COLO829 (cell line): ENCODE data around the gene ANKRD11.
"Not testable (repeated sequence)": the region's sequence is repeated elsewhere in the genome, so short reads cannot be mapped to it uniquely, and the experiment has no call there.

ENCODE experiments used
- DNase-seq: peaks from one replicate; pipeline ENCODE4 v3.0.0; 2012; ENCODE audit warnings: low spot score

ANKRD11 gene

GRCh38 chr16:89280546-89281188, 209.7 kb downstream of the ANKRD11 start:
- no peak for DNase-seq

- no peak for DNase-seq
These were observed 210.5 kb downstream of the ANKRD11 start for GRCh38 chr16:89279666-89280481.

- no peak for DNase-seq
These were observed 211.7 kb downstream of the ANKRD11 start for GRCh38 chr16:89278441-89279240.

GRCh38 chr16:89277641-89278341, 212.6 kb downstream of the ANKRD11 start:
- DNase-seq, result no peak

DNA sequence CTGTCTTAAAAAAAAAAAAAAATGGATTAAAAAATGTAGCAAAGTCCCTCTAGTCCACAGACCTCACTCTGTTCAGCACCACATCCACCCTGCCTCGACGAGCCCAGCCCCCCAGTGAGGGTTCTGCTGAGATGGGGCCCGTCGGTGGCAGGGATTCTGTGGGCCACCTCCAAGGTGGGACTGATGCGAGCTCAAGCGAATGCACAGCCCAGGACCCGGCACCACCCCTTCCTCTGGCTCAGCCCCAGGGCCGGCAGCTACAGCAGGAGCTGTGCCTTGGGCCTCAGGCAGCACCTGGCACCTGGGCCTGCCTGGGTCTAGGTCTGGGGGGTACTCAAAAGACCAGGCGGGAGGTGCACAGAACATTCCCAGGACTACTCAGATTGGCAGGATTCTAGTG, 213.3 kb downstream of the ANKRD11 start:
- DNase-seq, result no peak

DNA sequence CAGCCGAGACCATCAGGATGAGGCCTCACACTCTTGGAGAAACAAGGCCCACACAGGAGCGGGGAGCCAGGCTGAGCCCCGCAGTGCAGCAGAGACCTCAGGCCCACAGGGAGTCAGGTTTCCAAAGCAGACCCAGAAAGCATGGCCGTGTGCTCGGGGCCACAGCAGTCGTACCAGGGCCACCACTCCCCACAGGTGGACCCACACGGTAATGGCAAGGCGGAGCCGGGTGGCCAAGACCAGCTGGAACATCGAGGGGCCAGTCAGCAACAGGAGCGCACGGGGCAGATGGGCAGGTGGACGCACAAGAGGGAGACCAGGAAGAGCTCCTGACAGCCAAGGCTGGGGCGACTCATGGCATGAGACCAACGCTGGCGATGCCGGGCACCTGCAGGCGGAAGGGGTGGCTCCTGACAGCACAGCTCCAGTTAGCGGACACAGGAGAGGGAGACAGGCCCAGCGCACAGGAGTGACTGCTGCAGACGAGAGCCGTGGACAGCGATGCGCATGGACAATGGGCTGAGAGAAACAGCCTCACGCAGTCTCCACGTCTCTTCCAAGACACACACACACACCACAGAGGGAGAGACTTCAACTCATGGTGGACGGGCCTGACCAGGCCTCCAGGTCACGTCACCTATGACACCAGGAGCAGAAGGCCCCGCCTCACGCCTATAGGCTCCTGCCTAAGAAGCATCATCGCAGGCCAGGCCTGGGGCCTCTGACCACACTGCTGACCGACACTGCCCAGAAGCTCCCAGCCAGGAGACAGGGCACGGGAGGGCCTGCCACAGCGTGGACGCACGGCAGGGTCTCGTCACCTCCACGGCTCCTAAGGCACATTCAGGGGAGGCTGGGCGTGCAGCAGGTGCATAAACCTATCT, 214.3 kb downstream of the ANKRD11 start:
- DNase-seq, result no peak

- DNase-seq, result no peak
These were observed 215.1 kb downstream of the ANKRD11 start for GRCh38 chr16:89275284-89275584.

- DNase-seq, result no peak
These were observed 215.6 kb downstream of the ANKRD11 start for GRCh38 chr16:89274561-89275283.

- DNase-seq, result no peak
These were observed 216.5 kb downstream of the ANKRD11 start for GRCh38 chr16:89273741-89274472.

GRCh38 chr16:89272631-89273030, 217.7 kb downstream of the ANKRD11 start:
- DNase-seq, result no peak

GRCh38 chr16:89270666-89271345, 219.6 kb downstream of the ANKRD11 start:
- no peak for DNase-seq

DNA sequence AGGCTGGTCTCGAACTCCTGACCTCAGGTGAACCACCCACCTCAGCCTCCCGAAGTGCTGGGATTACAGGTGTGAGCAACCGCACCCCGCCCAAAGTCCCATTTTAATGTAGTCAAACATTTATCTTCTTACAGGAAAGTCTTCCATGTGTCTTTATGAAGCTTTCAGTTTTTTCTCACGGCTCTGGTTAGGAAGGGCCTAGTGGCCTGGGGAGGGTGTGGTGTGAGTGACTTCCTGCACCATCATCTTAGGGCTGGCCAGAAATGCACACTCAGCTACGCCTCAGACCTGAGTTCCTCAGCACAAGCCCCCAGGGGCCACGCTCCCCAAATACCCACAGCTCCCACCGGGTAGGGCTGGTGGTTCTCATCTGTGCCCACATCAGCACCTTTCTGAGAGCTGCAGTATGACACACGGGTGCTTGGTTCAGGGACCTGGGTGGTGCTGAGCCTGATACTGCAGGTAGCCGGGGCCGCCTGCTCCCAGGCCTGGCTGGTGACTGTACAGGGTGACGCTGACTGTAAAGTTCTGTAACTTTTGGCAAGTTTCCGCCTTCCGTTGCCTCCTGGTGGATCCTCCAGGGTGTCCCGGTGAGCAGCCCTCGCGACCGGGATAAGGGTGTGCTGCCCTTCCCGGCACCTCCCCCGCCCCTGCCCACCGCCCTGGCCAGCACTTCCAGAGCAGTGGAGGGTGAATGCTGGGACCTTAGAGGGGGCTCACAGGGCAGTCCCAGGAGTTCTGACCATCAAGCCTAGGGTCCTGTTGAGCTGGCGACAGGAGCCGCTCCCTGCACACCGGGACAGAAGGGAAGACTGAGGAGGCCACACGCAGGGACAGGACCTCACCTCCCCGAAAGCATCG, 220.3 kb downstream of the ANKRD11 start:
- DNase-seq, result no peak

DNA sequence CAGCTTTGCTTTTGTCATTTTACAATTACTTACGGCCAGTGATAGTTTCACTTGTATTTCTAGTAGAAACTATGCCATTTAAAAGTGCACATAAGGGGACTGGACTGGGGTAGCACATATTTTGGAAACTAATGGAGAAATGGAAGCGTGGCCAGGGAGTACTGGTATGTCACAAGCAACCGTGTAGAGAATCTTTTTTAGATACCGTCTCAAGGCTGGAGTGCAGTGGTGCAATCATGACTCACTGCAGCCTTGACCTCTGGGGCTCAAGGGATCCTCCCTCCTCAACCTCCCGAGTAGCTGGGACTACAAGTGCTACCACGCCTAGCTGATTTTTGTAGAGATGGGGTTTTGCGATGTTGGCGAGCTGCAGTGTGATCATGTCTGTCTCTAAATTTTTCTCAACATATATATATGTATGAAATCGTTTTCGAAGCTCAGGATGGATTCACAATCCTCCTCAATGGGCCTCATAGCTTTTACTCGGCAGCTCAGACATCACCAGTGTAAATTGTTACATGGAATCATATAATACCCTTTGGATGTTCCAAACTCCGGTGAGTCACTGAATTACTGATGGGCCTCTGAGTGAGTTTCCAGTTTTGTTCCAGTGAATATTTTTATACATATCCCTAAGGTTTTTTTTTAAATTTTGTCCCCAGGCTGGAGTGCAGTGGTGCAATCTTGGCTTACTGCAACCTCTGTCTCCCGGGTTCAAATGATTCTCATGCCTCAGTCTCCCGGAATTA, 221.2 kb downstream of the ANKRD11 start:
- no peak for DNase-seq

DNA sequence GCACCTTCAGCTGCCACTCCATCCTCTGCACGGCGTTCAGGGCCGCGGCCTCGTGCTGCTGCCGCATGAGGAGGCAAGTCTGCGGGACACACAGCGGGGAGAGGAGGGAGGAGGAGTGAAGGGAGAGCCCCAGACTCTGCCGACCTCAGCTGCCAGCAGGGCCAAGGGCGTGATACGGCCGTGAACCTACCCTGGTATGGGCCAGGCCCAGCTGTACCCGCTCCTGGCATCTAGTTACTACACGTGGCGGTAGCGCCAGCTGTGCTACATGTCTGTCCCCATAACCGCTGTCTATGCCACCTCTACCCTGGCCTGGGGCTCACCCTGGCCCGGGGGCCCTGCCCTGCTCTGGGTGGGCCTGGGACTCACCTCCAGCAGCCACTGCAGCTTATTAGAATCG, 221.8 kb downstream of the ANKRD11 start:
- DNase-seq, result no peak

- not testable (repeated sequence) for DNase-seq
These were observed 222.6 kb downstream of the ANKRD11 start for GRCh38 chr16:89267746-89268145.

- no peak for DNase-seq
These were observed 223.7 kb downstream of the ANKRD11 start for GRCh38 chr16:89266521-89267134.

DNA sequence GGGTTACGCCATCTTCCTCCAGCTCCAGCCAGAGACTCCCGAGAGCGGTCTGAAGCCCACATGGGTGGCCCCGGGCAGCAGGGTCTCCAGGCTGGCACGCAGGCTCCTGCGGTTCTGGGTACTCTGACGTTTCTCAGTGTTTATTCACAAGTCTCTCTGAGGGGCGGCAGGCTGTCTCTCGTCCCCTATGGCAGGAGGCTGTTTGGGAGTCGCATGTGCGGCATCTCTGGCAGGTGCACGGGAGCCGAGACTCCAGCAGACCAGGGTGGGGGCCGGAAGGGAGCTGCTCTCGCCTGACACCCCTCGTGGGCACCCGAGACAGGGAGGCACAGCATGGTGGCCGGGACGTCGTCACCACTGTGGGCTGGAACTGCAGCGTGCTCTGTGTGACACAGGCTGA, 224.7 kb downstream of the ANKRD11 start:
- DNase-seq, result no peak
